PFSK-1 (cell line): ENCODE measurements around the gene MBNL3. TPM values are rescaled to one million over a fixed set of nuclear protein-coding genes. Genes with fewer than 3 reads are reported as not detected.

Source experiments
- FOXP2 ChIP-seq: optimal IDR thresholded peaks from 2 replicates; pipeline ENCODE3; 2011; ENCODE audit warnings: borderline replicate concordance, control low read depth, inconsistent platforms; ENCODE audit not compliant: insufficient read depth; ENCODE audit errors: extremely low read length, extremely low read depth
- POLR2AphosphoS5 ChIP-seq: IDR thresholded peaks from 2 replicates; pipeline ENCODE4 v1.6.1; 2012; ENCODE audit warnings: low read depth, mild to moderate bottlenecking, control low read depth, low read length, moderate library complexity
- SIN3A ChIP-seq: IDR thresholded peaks from 2 replicates; pipeline ENCODE4 v1.6.1; 2012; ENCODE audit warnings: mild to moderate bottlenecking, low read length, moderate library complexity, borderline replicate concordance; ENCODE audit not compliant: insufficient read depth
- TAF1 ChIP-seq: IDR thresholded peaks from 2 replicates; pipeline ENCODE4 v1.6.1; 2012; ENCODE audit warnings: low read length, control low read depth, borderline replicate concordance; ENCODE audit not compliant: insufficient read depth
- polyA plus RNA-seq: library from polyadenylated mRNA; unstranded; fragments of >200 nt; gene quantifications from one replicate; pipeline ENCODE4 v1.2.1, GENCODE V29; 2012; ENCODE audit warnings: low read depth, missing spikeins; ENCODE audit not compliant: insufficient read length
- TF ChIP-seq, protein P1 (sequence below), 2 experiments: IDR thresholded peaks; 2 replicates each; pipeline versions ENCODE4 v1.6.1 to v1.8.0; 2011 to 2012; ENCODE audit warnings: low read depth in 2 of 2, low read length in 2 of 2, control low read depth in 1 of 2, inconsistent platforms in 1 of 2, mild to moderate bottlenecking in 1 of 2, moderate library complexity in 1 of 2; ENCODE audit not compliant: insufficient read depth in 1 of 2

MBNL3 gene, protein sequence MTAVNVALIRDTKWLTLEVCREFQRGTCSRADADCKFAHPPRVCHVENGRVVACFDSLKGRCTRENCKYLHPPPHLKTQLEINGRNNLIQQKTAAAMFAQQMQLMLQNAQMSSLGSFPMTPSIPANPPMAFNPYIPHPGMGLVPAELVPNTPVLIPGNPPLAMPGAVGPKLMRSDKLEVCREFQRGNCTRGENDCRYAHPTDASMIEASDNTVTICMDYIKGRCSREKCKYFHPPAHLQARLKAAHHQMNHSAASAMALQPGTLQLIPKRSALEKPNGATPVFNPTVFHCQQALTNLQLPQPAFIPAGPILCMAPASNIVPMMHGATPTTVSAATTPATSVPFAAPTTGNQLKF
- polyA plus RNA-seq, result not detected

DNA sequence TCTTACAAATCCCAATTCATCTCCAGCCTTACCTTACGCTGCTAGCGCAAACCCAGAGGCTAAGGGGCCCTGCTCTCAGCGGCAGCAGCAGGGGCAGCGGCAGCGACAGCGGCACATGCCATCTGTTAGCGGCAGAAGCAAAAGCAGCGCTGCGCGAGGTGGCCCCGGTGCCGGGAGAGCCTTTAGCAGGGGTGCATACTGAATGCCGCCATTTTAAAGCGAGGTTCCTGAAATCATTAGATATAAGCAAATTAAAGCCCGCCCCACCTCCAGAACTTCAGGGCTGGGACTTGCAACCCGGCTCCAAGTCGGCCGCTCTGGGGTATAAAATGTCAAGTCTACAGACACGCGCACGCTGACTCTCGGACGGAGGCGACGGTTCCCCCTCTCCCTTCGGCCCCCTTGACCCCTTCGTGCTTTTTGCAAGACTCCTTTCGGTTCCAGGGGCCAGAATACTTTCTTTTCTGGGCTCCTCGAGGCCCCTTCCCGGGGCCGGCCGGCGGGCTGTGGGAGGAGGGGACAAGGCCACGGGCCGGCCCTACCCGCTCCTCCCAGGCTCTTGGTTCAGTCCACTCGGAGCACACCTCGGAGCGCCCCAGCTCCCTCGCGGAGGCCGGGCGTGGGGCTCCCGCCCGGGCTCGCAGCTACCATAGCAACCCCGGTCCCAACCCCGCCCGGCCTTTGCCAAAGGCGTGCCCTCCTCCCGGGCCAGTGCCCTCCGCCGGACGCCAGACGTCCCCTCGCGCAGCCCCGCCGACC is at the start of gene MBNL3:
Gene MBNL3 (minus strand): TSS at position 220 of the 759 bp plus-strand sequence. CDS start 49,427 bp downstream, outside the sequence.
- TF ChIP-seq POLR2AphosphoS5 (no peak), FOXP2 (no peak), TAF1 (no peak), SIN3A (no peak)
- TF ChIP-seq, protein P1, sequence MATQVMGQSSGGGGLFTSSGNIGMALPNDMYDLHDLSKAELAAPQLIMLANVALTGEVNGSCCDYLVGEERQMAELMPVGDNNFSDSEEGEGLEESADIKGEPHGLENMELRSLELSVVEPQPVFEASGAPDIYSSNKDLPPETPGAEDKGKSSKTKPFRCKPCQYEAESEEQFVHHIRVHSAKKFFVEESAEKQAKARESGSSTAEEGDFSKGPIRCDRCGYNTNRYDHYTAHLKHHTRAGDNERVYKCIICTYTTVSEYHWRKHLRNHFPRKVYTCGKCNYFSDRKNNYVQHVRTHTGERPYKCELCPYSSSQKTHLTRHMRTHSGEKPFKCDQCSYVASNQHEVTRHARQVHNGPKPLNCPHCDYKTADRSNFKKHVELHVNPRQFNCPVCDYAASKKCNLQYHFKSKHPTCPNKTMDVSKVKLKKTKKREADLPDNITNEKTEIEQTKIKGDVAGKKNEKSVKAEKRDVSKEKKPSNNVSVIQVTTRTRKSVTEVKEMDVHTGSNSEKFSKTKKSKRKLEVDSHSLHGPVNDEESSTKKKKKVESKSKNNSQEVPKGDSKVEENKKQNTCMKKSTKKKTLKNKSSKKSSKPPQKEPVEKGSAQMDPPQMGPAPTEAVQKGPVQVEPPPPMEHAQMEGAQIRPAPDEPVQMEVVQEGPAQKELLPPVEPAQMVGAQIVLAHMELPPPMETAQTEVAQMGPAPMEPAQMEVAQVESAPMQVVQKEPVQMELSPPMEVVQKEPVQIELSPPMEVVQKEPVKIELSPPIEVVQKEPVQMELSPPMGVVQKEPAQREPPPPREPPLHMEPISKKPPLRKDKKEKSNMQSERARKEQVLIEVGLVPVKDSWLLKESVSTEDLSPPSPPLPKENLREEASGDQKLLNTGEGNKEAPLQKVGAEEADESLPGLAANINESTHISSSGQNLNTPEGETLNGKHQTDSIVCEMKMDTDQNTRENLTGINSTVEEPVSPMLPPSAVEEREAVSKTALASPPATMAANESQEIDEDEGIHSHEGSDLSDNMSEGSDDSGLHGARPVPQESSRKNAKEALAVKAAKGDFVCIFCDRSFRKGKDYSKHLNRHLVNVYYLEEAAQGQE (IDR thresholded peaks at IDR 0.05; ENCODE audit: insufficient read depth in 1 of 2, low read depth in 2 of 2, low read length in 2 of 2), result no peak

DNA sequence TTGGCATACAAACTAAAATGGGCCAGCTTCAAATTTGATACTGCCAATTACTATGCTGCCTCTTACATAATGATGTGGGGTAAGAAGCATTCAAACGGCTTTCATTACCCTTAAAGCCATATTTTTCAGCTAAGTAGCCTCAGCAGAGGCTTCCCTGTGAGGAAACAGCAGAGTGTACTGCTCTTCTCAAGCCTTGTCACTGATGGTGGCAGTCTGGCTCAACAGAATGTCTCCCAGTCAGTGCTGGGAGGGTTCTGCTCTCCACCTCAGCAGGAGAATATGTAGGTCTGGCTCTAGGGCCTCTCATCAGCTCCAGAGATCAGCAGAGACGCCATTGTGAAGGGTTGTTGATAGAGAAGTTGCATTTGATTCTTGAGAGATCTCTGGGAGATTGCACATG is 44.6 kb upstream of the MBNL3 start:
- no peak for TF ChIP-seq SIN3A
- TF ChIP-seq, protein P1 (IDR thresholded peaks at IDR 0.05; ENCODE audit: insufficient read depth in 1 of 2, low read depth in 2 of 2, low read length in 2 of 2), result no peak
- no peak for TF ChIP-seq FOXP2
- no peak for TF ChIP-seq POLR2AphosphoS5
- TF ChIP-seq TAF1, result no peak

DNA sequence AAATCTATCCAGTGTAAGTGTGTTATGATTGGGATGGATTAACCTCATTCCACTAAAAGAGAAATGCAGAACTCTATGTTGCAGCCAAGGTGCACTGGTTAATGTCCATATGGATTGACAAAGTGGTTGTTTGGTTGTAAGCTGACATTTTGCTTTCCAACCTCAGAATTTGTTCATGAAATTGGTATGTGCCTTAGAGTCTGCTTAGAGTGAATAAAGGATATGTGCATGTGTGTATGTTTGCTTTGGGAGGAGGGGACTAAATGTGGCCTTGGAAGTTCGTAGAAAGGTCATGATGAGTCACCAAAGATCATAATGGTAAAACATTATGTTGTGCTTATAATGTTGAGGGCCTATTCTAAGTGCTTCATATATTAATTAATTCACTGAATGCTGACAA is 44.1 kb upstream of the MBNL3 start:
- no peak for TF ChIP-seq POLR2AphosphoS5
- TF ChIP-seq TAF1, result no peak
- TF ChIP-seq, protein P1 (IDR thresholded peaks at IDR 0.05; ENCODE audit: insufficient read depth in 1 of 2, low read depth in 2 of 2, low read length in 2 of 2), result no peak
- TF ChIP-seq SIN3A, result no peak
- TF ChIP-seq FOXP2, result no peak

DNA sequence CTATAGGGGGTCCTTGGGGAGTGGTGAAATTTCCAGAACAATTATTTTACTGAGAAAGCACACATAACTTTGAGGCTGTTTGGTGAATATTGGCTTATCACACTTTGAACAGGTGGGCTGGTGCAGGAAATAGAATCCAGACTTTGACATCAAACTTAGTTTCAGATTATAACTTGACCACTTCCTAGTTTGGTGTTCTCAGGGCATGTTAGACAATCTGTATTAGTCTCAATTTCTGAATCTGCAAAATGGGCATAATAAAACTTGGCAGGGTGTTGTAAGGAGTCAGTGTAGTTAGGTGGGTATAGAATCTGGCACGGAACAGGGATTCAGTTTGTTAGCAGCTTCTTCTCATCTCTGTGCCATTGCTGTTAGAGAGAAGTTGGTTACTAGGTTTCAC is 43.3 kb upstream of the MBNL3 start:
- no peak for TF ChIP-seq FOXP2
- no peak for TF ChIP-seq POLR2AphosphoS5
- TF ChIP-seq TAF1, result no peak
- TF ChIP-seq SIN3A, result no peak
- TF ChIP-seq, protein P1 (IDR thresholded peaks at IDR 0.05; ENCODE audit: insufficient read depth in 1 of 2, low read depth in 2 of 2, low read length in 2 of 2), result no peak
